HG02678 (cell line): ENCODE results near the gene CD300LG.
"Not testable (repeated sequence)": the region's sequence is repeated elsewhere in the genome, so short reads cannot be mapped to it uniquely, and the experiment has no call there.

Source experiments
- ATAC-seq: cut with Tn5 transposase; IDR thresholded peaks from one replicate; pipeline ENCODE4 v1.9.1; 2021; ENCODE audit warnings: mild to moderate bottlenecking, moderate library complexity; ENCODE audit not compliant: unreplicated experiment

CD300LG gene

GRCh38 chr17:43877451-43878155 lies 30.6 kb downstream of the CD300LG start:
- no peak for ATAC-seq

DNA sequence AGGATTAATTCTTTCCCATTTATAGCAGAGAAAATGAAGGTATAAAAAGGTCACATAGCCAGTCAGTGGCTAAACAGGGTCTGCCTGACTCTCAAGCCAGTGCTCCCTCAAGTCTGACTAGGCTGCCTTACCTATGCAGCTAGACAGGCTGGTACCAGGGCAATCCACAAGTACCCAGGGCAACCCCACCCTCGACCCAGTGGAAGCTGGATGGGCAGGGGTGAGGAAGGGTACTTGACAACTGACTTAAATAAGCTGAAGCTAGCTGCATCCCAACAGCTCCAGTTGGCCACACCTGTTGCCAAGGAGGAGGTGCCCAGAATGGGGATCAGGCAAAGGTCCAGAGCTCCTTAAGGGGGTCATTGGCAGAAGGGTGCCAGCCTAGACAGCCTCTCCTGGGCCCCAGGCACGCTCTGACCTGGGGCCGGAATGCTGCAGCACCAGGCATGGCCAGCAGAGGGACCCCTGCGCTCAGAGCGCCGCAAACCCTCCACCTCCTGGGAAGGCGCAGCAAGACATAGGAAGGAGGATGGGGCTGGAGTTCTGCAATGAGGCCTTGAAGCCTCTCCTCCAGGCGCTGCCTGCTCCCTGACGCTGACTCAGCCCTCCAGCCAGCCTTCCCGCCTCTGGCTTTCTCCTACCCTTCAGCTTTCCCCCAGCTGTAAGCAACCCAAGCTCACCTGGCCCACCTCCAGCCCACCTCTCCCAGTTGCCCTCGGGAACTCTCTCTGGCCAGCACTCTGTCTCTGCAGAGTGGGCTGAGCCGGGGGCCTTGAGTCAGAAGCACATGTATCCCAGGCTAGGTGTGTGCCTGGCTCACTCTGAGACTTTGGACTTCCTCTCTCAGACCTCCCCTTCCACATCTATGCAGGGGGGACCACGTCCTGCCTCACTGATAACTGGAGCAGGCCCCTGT lies 31.5 kb downstream of the CD300LG start:
- no peak for ATAC-seq

GRCh38 chr17:43879723-43880419 lies 32.9 kb downstream of the CD300LG start:
- ATAC-seq, result no peak

DNA sequence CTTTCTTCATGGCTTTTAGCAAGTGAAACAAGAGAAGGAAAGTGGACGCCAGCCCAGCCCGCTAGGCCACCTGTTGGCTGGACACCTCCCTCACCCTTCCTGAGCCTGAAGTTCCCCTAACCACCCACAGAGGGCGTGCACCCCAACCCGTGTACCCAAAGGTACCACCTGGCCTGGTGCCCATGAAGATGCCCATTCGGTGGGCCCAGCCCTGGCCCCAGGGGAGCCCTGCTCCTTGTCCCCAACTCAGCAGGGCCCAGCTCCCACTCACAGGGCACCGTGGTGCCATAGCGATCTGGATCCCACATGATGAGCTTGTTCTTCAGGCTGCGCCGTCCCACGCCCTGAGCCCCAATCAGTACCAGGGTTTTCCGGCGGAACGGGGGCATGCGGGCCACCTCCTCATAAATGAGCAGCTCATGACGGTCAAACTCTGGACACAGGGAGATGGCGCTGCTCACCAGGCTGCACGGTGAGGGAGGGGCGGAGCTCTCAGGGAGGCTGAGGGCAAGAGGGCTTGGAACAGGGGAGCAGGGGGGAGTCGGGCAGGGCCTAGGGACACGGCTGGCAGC lies 33.5 kb downstream of the CD300LG start:
- no peak for ATAC-seq

GRCh38 chr17:43881181-43881580 lies 34.2 kb downstream of the CD300LG start:
- no peak for ATAC-seq

- ATAC-seq, result no peak
Observed at GRCh38 chr17:43881758-43882505, 35.0 kb downstream of the CD300LG start.

DNA sequence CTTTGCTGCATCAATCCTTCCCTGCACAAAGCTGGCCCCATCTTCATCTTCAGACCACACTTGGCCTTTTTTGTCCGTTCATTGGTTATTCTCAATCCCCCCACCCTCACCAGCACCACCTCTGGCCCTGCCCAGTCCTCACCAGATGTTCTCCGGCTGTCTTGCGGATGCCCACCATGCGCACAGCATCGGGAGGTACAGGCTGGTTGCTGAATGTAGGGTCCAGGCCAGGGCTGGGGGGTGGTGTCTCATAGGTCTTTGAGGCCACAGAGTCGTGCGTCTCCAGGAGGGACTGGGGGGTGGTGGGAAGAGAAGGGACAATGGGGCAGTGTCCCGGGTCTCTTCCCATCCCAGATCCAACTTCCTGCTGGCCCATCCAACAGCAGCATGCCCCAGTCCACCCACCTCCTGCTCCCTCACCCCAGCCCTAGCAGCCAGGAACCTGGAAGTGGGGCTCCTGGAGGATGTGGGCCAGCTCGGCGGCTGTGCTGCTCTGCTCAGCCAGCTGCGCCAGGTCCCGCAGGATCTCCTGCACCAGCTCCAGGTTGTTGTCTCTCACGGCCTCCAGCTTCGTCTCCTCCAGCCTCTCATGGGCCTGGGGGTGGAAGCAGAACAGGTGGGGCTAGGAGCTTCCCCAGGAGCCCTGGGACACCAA lies 35.9 kb downstream of the CD300LG start:
- no peak for ATAC-seq

GRCh38 chr17:43888548-43888947 lies 41.6 kb downstream of the CD300LG start:
- no peak for ATAC-seq

DNA sequence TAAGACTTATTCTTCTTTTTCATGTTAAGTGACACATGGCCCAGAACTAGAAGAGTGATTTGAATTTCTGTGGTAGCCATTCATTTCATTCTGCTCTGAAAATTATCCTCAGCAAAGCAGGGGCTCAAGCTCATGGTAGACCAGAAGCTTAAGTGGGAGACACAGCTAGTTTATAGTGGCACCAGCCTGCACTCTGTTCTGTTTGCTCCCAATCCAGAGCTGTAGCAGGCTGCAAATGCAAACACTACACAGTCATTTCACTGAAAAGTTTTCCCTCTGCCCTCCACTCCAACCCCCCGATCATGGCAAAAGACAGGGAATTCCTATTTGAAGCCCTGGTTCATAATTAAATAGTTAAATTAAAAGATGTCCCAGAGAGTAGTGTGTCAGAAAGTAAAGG lies 43.3 kb downstream of the CD300LG start:
- ATAC-seq, result no peak

GRCh38 chr17:43891851-43892646 lies 45.1 kb downstream of the CD300LG start:
- ATAC-seq, result no peak

- ATAC-seq, result no peak
Observed at GRCh38 chr17:43892647-43892952, 45.6 kb downstream of the CD300LG start.

DNA sequence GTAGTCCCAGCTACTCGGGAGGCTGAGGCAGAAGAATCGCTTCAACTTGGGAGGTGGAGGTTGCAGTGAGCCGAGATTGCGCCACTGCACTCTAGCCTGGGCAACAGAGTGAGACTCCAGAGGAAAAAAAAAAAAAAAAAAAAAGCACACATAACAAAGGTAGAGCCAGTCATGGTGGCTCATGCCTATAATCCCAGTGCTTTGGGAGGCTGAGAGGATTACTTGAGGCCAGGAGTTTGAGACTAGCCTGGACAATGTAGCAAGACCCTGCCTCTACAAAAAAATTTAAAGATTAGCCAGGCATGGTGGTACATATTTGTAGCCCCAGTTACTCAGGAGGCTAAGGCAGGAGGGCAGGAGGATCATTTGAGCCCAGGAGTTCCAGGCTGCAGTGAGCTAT lies 47.5 kb downstream of the CD300LG start:
- ATAC-seq, result not testable (repeated sequence)

- no peak for ATAC-seq
Observed at GRCh38 chr17:43897831-43898230, 50.9 kb downstream of the CD300LG start.

GRCh38 chr17:43898446-43898845 lies 51.5 kb downstream of the CD300LG start:
- ATAC-seq, result no peak

- ATAC-seq, result no peak
Observed at GRCh38 chr17:43900183-43900857, 53.3 kb downstream of the CD300LG start.

- ATAC-seq, result no peak
Observed at GRCh38 chr17:43900858-43901754, 54.1 kb downstream of the CD300LG start.

GRCh38 chr17:43901861-43902589 lies 55.0 kb downstream of the CD300LG start:
- ATAC-seq, result no peak
